CD4-positive, CD25-positive, alpha-beta regulatory T cell (primary cell): ENCODE results near the gene TVP23C. TPM values are rescaled to one million over a fixed set of nuclear protein-coding genes. Genes with fewer than 3 reads are reported as not detected.

Experiments used
- ATAC-seq, 2 donors: fragments of 150-1000 bp; cut with Tn5 transposase; one replicate each; pipeline ENCODE4 v1.10.0; 2021; ENCODE audit warnings: low read depth in 2 of 2, moderate number of reproducible peaks in 2 of 2, moderate library complexity in 1 of 2
- DNase-seq, 3 donors: peaks; one replicate each; pipeline versions ENCODE4 v3.0.0 to v3.0.0-alpha.2; 2012 to 2022; ENCODE audit warnings: mixed read lengths in 1 of 3
- H3K27ac ChIP-seq: one replicate; pipeline ENCODE4 v1.7.0; 2013; ENCODE audit warnings: mild to moderate bottlenecking, low read length; ENCODE audit not compliant: insufficient read depth, poor library complexity, severe bottlenecking
- H3K27me3 ChIP-seq: one replicate; pipeline ENCODE4 v1.7.0; 2013; ENCODE audit warnings: low read length; ENCODE audit not compliant: control insufficient read depth, insufficient read depth
- H3K36me3 ChIP-seq: one replicate; pipeline ENCODE4 v1.7.0; 2013; ENCODE audit warnings: mild to moderate bottlenecking, low read length, moderate library complexity; ENCODE audit not compliant: control insufficient read depth, insufficient read depth
- H3K4me1 ChIP-seq: 2 replicates; pipeline ENCODE4 v1.7.0; 2013; ENCODE audit warnings: mild to moderate bottlenecking, low read length; ENCODE audit not compliant: insufficient read depth, control insufficient read depth, poor library complexity, severe bottlenecking
- H3K4me3 ChIP-seq: one replicate; pipeline ENCODE4 v1.7.0; 2013; ENCODE audit warnings: low read depth, mild to moderate bottlenecking, low read length, moderate library complexity
- H3K9me3 ChIP-seq, 2 experiments: 1 replicate in 1 of 2; 2 replicates in 1 of 2; pipeline ENCODE4 v1.7.0; 2013; ENCODE audit warnings: low read length in 2 of 2, mild to moderate bottlenecking in 1 of 2, moderate library complexity in 1 of 2; ENCODE audit not compliant: control insufficient read depth in 2 of 2
- H3K27ac Mint-ChIP-seq, 3 donors: one replicate each; pipeline ENCODE4 v1.8.0; 2020 to 2022; ENCODE audit warnings: mild to moderate bottlenecking in 3 of 3, mixed read lengths in 3 of 3, moderate library complexity in 2 of 3
- H3K27me3 Mint-ChIP-seq: one replicate; pipeline ENCODE4 v1.8.0; 2022; ENCODE audit warnings: mild to moderate bottlenecking, mixed read lengths
- H3K36me3 Mint-ChIP-seq: one replicate; pipeline ENCODE4 v1.8.0; 2020; ENCODE audit warnings: mixed read lengths
- H3K4me1 Mint-ChIP-seq, 4 donors: one replicate each; pipeline ENCODE4 v1.8.0; 2020 to 2022; ENCODE audit warnings: mixed read lengths in 4 of 4, mild to moderate bottlenecking in 1 of 4
- H3K4me3 Mint-ChIP-seq, 4 donors: one replicate each; pipeline ENCODE4 v1.8.0; 2020 to 2022; ENCODE audit warnings: mild to moderate bottlenecking in 4 of 4, mixed read lengths in 4 of 4, moderate library complexity in 3 of 4
- H3K9me3 Mint-ChIP-seq, 7 donors: one replicate each; pipeline ENCODE4 v1.8.0; 2020 to 2022; ENCODE audit warnings: mixed read lengths in 7 of 7, mild to moderate bottlenecking in 3 of 7, moderate library complexity in 2 of 7
- polyA plus RNA-seq, 4 donors: library from polyadenylated mRNA; unstranded; fragments of 300-500 nt; fragmentation: Illumina TruSeq; gene quantifications; one replicate each; pipeline ENCODE4 v1.2.3, GENCODE V29; 2021
- total RNA-seq: library from RNA; stranded (reverse); gene quantifications from one replicate; pipeline ENCODE4 v1.2.3, GENCODE V29; 2022

The TVP23C gene
- total and polyA plus RNA-seq, 5 donors from 2014 or later, result 3.2 to 48.9 (median 4.5) TPM

DNA sequence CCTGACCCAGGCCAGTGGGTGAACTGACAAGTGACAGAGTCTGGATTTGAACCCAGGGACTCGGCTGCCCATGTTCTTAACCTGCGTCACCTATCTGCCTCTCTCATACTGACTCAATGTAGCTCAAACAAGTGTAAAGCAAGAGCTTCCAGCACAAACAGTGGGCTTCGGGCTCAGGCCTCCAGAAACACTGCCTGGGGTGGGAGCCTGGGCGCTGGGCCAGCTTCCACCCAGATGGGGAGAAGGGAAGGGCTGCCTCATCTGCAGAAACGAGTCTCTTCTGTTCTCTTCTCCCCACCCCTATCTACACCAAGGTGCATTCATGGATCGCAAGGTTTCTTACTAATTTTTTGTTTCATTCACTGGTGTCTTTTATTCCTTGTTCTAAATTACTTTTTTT lies 97.2 kb downstream of the TVP23C start:
- H3K27ac ChIP-seq, result no peak overlapping the region
- ATAC-seq (no peak), DNase-seq (no peak)
- H3K36me3 ChIP-seq, result no peaks in the 10 kb centered on the region
- H3K4me3 ChIP-seq, result no peak overlapping the region
- H3K4me1 Mint-ChIP-seq, result no peaks in the 10 kb centered on the region
- no peaks in the 10 kb centered on the region for H3K27me3 ChIP-seq
- no peak overlapping the region for H3K4me3 Mint-ChIP-seq
- H3K36me3 Mint-ChIP-seq, result peaks cover 20% of the 10 kb centered on the region
- no peaks in the 10 kb centered on the region for H3K4me1 ChIP-seq
- H3K27ac Mint-ChIP-seq, result no peak overlapping the region
- no peaks in the 10 kb centered on the region for H3K27me3 Mint-ChIP-seq
- H3K9me3 ChIP-seq, result no peaks in the 10 kb centered on the region
- peaks cover 0 to 3% (median 0%) of the 10 kb centered on the region in 7 donors for H3K9me3 Mint-ChIP-seq

DNA sequence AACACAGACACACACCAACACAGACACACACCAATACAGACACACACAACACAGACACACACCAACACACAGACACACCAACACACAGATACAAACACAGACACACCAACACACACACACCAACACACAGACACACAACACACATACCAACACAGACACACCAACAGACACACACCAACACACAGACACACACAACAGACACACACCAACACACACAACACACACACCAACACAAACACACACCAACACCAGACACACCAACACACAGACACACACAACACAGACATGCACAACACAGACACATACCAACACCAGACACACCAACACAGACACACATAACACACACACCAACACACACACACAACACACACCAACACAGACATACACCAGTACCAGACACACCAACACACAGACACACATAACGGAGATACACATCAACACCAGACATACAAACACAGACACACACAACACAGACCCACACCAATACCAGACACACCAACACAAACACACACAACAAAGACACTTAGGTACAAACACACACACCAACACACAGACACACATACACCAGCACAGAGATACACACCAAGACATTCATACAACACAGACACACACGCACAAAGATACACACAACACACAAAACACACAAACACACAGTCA lies 98.1 kb downstream of the TVP23C start:
- no peak overlapping the region for H3K4me3 ChIP-seq
- no peaks in the 10 kb centered on the region for H3K9me3 ChIP-seq
- H3K4me1 Mint-ChIP-seq, result no peaks in the 10 kb centered on the region
- H3K4me1 ChIP-seq, result no peaks in the 10 kb centered on the region
- peaks cover 0 to 3% (median under 1%) of the 10 kb centered on the region in 7 donors for H3K9me3 Mint-ChIP-seq
- no peak overlapping the region for H3K27ac Mint-ChIP-seq
- no peak overlapping the region for H3K27ac ChIP-seq
- DNase-seq (no peak), ATAC-seq (no peak)
- H3K36me3 Mint-ChIP-seq, result peaks cover 28% of the 10 kb centered on the region
- no peak overlapping the region for H3K4me3 Mint-ChIP-seq
- no peaks in the 10 kb centered on the region for H3K27me3 ChIP-seq
- no peaks in the 10 kb centered on the region for H3K27me3 Mint-ChIP-seq
- H3K36me3 ChIP-seq, result no peaks in the 10 kb centered on the region

DNA sequence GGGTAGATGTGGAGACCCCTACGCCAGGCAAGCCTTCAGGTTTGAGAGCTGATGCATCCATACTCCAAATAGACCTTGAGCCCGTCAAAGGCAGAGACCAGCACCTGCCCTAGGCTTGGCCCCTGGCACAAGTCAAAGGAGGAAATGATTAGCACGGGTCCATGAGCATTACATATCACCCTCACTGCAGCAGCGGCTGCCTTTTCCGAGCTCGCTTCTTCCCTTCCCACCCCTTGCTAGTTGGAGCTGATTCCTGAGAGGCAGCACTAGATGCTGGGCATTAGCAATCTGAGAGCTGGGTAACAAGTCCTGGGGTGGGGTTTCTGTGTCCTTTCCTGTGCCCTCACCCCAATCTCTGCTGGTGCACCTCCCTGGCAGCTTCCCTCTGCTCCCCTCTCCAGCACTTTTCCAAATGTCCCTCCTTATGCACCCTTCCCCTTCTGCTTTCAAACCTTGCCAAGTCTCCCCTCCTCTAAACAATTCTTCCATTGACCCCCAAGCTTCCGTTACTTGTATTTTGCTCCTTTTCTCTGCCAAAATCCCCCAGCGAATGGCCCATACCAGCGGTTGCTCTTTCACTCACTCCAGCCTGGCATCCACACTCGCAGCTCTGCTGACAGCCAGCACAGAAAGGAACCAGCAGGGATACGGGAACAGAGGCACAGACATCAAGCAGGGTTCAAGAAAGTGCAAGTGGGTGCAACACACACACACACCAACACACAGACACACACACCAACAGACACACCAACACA lies 98.9 kb downstream of the TVP23C start:
- Mint-ChIP-seq H3K36me3 (peaks cover 34% of the 10 kb centered on the region), H3K27me3 (no peaks in the 10 kb centered on the region), H3K27ac (no peak overlapping the region), H3K4me3 (no peak overlapping the region), H3K9me3 (peaks cover 0 to 5% (median 1%) of the 10 kb centered on the region in 7 donors), H3K4me1 (no peaks in the 10 kb centered on the region)
- DNase-seq (no peak), ATAC-seq (no peak)
- Histone ChIP-seq H3K4me3 (no peak overlapping the region), H3K36me3 (no peaks in the 10 kb centered on the region), H3K27me3 (no peaks in the 10 kb centered on the region), H3K27ac (no peak overlapping the region), H3K4me1 (no peaks in the 10 kb centered on the region), H3K9me3 (no peaks in the 10 kb centered on the region)

DNA sequence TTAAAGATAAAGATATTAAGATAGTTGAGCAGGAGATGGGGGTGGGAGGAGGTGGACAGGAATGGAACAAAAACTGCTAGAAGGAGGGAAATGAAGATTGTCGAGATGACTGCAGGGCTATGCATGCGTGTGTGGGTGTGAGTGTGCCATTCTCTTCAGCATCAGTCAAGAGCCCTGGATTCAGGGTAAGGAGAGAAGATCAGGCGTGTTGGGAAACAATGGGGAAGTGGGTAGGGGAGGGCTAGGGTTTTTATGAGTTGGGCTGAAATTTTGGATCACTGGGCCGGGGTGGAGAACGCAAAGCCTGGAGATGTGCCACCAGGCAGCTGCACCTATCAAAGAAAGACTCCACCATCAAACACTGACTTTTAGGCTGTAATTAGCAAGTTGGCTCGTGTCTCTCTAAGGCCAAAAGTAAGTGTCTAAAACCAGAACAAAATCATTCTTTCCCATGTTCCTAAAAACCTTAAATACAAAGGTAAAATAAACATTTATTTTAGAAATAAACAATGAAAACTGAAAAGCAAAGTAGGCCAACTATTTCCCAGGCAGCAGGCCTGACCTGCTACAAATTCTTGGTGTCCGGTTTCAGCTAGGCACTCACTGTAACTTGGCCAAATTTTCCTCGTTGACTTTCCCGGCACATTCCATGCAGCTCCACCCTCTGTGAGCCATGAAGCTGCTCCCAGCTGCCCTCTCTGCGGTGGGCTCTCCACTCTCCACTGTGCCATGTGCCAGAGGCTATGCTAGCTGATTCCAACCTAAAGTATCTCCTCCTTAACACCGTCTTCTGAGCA lies 100.1 kb downstream of the TVP23C start:
- Mint-ChIP-seq H3K27ac (no peak overlapping the region), H3K4me3 (no peak overlapping the region), H3K27me3 (no peaks in the 10 kb centered on the region), H3K4me1 (no peaks in the 10 kb centered on the region), H3K9me3 (peaks cover 0 to 5% (median 1%) of the 10 kb centered on the region in 7 donors), H3K36me3 (peaks cover 30% of the 10 kb centered on the region)
- H3K9me3 ChIP-seq, result no peaks in the 10 kb centered on the region
- no peaks in the 10 kb centered on the region for H3K27me3 ChIP-seq
- H3K27ac ChIP-seq, result no peak overlapping the region
- ATAC-seq, result no peak
- no peaks in the 10 kb centered on the region for H3K36me3 ChIP-seq
- H3K4me3 ChIP-seq, result no peak overlapping the region
- H3K4me1 ChIP-seq, result no peaks in the 10 kb centered on the region
- DNase-seq, result no peak

DNA sequence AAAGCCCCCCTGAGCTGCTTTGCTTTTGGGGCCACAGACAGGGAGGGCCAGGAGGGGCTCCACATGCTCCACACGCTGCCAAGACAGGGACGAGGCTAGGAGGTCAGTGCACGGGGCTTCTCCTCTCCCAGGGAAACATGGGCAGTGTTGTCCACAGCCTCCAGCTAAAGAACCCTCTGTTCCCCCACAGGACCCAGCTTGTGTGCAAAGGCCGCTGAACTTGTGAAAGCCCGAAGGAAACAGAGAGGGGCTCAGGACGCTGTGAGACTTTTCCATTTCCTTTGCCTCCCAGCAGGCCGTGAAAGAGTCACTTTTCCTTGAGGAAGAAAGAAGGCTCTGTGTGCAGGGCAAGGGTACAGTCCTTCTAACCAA lies 105.6 kb downstream of the TVP23C start:
- H3K36me3 Mint-ChIP-seq, result peaks cover 62% of the 10 kb centered on the region
- H3K4me3 Mint-ChIP-seq, result no peak overlapping the region
- H3K9me3 Mint-ChIP-seq, result peaks cover 0 to 11% (median 5%) of the 10 kb centered on the region in 7 donors
- H3K27me3 Mint-ChIP-seq, result no peaks in the 10 kb centered on the region
- ATAC-seq, result no peak
- no peak overlapping the region for H3K27ac Mint-ChIP-seq
- no peak for DNase-seq
- H3K4me1 Mint-ChIP-seq, result no peaks in the 10 kb centered on the region
- H3K4me1 ChIP-seq, result no peaks in the 10 kb centered on the region
- no peaks in the 10 kb centered on the region for H3K27me3 ChIP-seq
- H3K4me3 ChIP-seq, result no peak overlapping the region
- H3K9me3 ChIP-seq, result peaks cover 4 to 10% of the 10 kb centered on the region in 2 experiments
- no peak overlapping the region for H3K27ac ChIP-seq
- H3K36me3 ChIP-seq, result peaks cover 20% of the 10 kb centered on the region

DNA sequence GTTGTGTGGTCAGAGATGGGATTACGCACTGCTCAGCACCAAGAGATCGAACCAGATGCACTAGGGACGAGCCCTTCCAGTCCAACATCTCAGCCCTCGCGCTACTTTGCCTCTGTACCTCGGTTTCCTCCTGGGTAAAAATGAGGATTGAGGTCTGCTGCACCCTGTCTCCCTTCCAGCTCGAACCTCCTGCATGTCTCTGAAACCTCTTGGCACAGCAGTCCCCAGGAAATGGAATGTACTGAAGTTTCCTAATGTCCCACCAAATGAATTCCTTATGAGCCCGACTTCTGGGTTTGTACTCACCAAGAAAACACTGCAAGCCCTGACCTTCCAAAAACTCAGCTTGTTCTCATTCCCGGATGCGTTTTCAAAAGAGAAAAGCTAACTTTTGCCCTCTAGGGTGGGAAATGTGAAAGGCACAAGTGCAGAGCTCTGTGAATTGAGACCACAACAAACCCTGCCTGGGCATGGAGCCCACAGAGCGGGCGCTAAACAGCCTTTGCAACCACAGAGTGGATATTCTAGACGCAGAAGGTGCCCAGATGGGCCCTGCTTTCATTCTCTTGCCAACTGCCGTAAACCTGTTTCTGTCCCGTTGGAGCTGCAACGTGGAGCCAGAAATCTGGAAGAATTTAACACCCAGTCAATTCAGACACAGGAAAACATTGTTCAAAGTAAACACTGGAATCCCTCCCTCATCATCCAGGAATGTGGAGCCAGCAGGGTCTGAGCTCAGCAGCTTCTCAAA lies 106.1 kb downstream of the TVP23C start:
- Mint-ChIP-seq H3K27ac (peak overlapping the region in 1 of 3 donors; percentile 50), H3K36me3 (peaks cover 59% of the 10 kb centered on the region)

DNA sequence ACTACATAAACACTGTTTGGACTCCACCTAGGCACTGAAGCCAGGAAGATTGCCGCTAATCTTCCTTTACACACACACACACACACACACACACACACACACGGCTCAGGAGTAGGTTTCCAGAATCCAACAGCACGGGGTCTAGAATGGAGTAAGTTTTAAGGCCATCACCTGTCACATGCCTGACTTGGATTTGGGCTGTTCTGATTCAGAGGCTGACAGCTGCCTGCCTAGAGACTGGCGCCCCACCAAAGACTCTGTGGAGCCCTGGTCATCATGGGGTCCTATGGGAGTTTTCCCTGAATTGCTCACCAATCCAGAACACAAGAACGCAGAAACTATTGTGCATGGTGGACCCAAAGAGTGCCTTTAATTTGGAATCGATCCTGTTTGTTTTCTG lies 106.8 kb downstream of the TVP23C start:
- H3K36me3 ChIP-seq, result peaks cover 30% of the 10 kb centered on the region
- peaks cover 59% of the 10 kb centered on the region for H3K36me3 Mint-ChIP-seq
- peaks cover 4 to 10% of the 10 kb centered on the region in 2 experiments for H3K9me3 ChIP-seq
- ATAC-seq (no peak), DNase-seq (no peak)
- no peaks in the 10 kb centered on the region for H3K4me1 ChIP-seq
- no peak overlapping the region for H3K4me3 ChIP-seq
- H3K27me3 Mint-ChIP-seq, result no peaks in the 10 kb centered on the region
- no peaks in the 10 kb centered on the region for H3K4me1 Mint-ChIP-seq
- H3K27me3 ChIP-seq, result no peaks in the 10 kb centered on the region
- H3K9me3 Mint-ChIP-seq, result peaks cover 0 to 11% (median 5%) of the 10 kb centered on the region in 7 donors
- no peak overlapping the region for H3K27ac ChIP-seq
- peak overlapping the region in 1 of 3 donors; percentile 50 for H3K27ac Mint-ChIP-seq
- H3K4me3 Mint-ChIP-seq, result no peak overlapping the region

More for the DNA sequence above, 106.1 kb downstream of the TVP23C start:
- no peak overlapping the region for H3K27ac ChIP-seq
- DNase-seq (no peak), ATAC-seq (no peak)
- H3K27me3 ChIP-seq, result no peaks in the 10 kb centered on the region
- no peak overlapping the region for H3K4me3 ChIP-seq
- Mint-ChIP-seq H3K4me1 (no peaks in the 10 kb centered on the region), H3K27me3 (no peaks in the 10 kb centered on the region), H3K9me3 (peaks cover 0 to 11% (median 5%) of the 10 kb centered on the region in 7 donors), H3K4me3 (no peak overlapping the region)
- H3K4me1 ChIP-seq, result no peaks in the 10 kb centered on the region
- peaks cover 26% of the 10 kb centered on the region for H3K36me3 ChIP-seq
- H3K9me3 ChIP-seq, result peaks cover 4 to 10% of the 10 kb centered on the region in 2 experiments
